Keratinocyte (primary cell): ENCODE measurements around the gene NUDT1. TPM values are rescaled to one million over a fixed set of nuclear protein-coding genes. Genes with fewer than 3 reads are reported as not detected.

Source experiments
- DNase-seq: peaks from one replicate; pipeline ENCODE4 v3.0.0-alpha.2; 2011; ENCODE audit warnings: low read depth, missing footprints, low spot score
- FAIRE-seq: peaks from 2 replicates; lab custom pipeline; 2011; peaks lifted over from hg19 to GRCh38; lab: Jason Lieb, UNC
- H2AFZ ChIP-seq: 2 replicates; pipeline ENCODE4 v1.6.0; 2012; ENCODE audit warnings: low read length, control low read depth, inconsistent platforms; ENCODE audit not compliant: control insufficient read depth
- H3K27ac ChIP-seq: 2 replicates; pipeline ENCODE4 v1.5.1; 2011; ENCODE audit warnings: low read length; ENCODE audit not compliant: control insufficient read depth, insufficient read depth
- H3K27me3 ChIP-seq: 3 replicates; pipeline ENCODE4 v1.6.0; 2011; ENCODE audit warnings: low read length; ENCODE audit not compliant: control insufficient read depth, insufficient read depth; ENCODE audit errors: extremely low read depth
- H3K36me3 ChIP-seq, 2 experiments: 2 replicates in 1 of 2; 3 replicates in 1 of 2; pipeline ENCODE4 v1.5.1; 2011; ENCODE audit warnings: low read length in 2 of 2, mild to moderate bottlenecking in 1 of 2; ENCODE audit not compliant: control insufficient read depth in 2 of 2, insufficient read depth in 2 of 2; ENCODE audit errors: extremely low read depth in 1 of 2
- H3K4me1 ChIP-seq: 3 replicates; pipeline ENCODE4 v1.5.1; 2011; ENCODE audit warnings: low read length; ENCODE audit not compliant: control insufficient read depth, insufficient read depth; ENCODE audit errors: extremely low read depth
- H3K4me2 ChIP-seq: 3 replicates; pipeline ENCODE4 v1.6.0; 2011; ENCODE audit warnings: low read depth, low read length; ENCODE audit not compliant: control insufficient read depth, insufficient read depth; ENCODE audit errors: extremely low read depth
- H3K4me3 ChIP-seq, 3 experiments: fragments of 200-600 bp in 1 of 3; sonication (generic) in 1 of 3; 2 replicates in 2 of 3; 3 replicates in 1 of 3; pipeline ENCODE4 v1.5.1; 2011 to 2016; ENCODE audit warnings: low read length in 3 of 3, mild to moderate bottlenecking in 3 of 3, control low read depth in 2 of 3, inconsistent platforms in 1 of 3, low read depth in 1 of 3, mixed read lengths in 1 of 3, mixed run types in 1 of 3, moderate library complexity in 1 of 3; ENCODE audit not compliant: control insufficient read depth in 2 of 3, insufficient read depth in 2 of 3; ENCODE audit errors: extremely low read depth in 1 of 3
- H3K79me2 ChIP-seq: 2 replicates; pipeline ENCODE4 v1.6.0; 2012; ENCODE audit warnings: low read length; ENCODE audit not compliant: control insufficient read depth, insufficient read depth
- H3K9ac ChIP-seq: 3 replicates; pipeline ENCODE4 v1.6.0; 2011; ENCODE audit warnings: low read length; ENCODE audit not compliant: control insufficient read depth, insufficient read depth; ENCODE audit errors: extremely low read depth
- H3K9me1 ChIP-seq: 3 replicates; pipeline ENCODE4 v1.6.0; 2011; ENCODE audit warnings: low read length; ENCODE audit not compliant: control insufficient read depth, insufficient read depth; ENCODE audit errors: extremely low read depth
- H3K9me3 ChIP-seq: 2 replicates; pipeline ENCODE4 v1.5.1; 2012; ENCODE audit warnings: low read depth, low read length; ENCODE audit not compliant: control insufficient read depth
- H4K20me1 ChIP-seq: 3 replicates; pipeline ENCODE4 v1.6.0; 2011; ENCODE audit warnings: low read length; ENCODE audit not compliant: control insufficient read depth, insufficient read depth; ENCODE audit errors: extremely low read depth
- CTCF ChIP-seq, 3 experiments: IDR thresholded peaks in 1 of 3; conservative IDR thresholded peaks in 1 of 3; optimal IDR thresholded peaks in 1 of 3; 2 replicates in 2 of 3; 3 replicates in 1 of 3; pipeline versions ENCODE3 to v1.5.1; 2011; ENCODE audit warnings: low read length in 3 of 3, mild to moderate bottlenecking in 3 of 3, moderate library complexity in 2 of 3, control low read depth in 1 of 3, inconsistent platforms in 1 of 3; ENCODE audit not compliant: insufficient read depth in 2 of 3; ENCODE audit errors: extremely low read depth in 1 of 3
- EZH2 ChIP-seq: IDR thresholded peaks from one replicate; pipeline ENCODE4 v1.6.1; 2012; ENCODE audit warnings: inconsistent platforms, mild to moderate bottlenecking, low read length, moderate library complexity
- dilution Hi-C: fragments of 300-500 bp; cut with MboI; formaldehyde crosslinking; loops from one replicate; pipeline ENCODE4 v1.7.0; 2020; ENCODE audit warnings: low sequenced_read_pairs; ENCODE audit not compliant: extremely low pct_ligation_motif_present
- polyA plus RNA-seq, 5 experiments: library from polyadenylated mRNA; depleted of rRNA in 3 of 5; stranded (reverse) in 3 of 5; stranded (forward) in 1 of 5; unstranded in 1 of 5; fragments of >200 nt; gene quantifications; 1 replicate in 1 of 5; 2 replicates in 3 of 5; 3 replicates in 1 of 5; pipeline versions ENCODE4 v1.2.1 to v1.2.3, GENCODE V29; 2011 to 2012; ENCODE audit warnings: missing spikeins in 2 of 5, low read depth in 1 of 5, low replicate concordance in 1 of 5

Gene NUDT1
- polyA plus RNA-seq, 1 donor (not counting 4 experiments of a cell fraction or from before 2014, with no cell fraction given) = 21.9 TPM

- dilution Hi-C loops = no loop called here
- Histone ChIP-seq H3K79me2 (no peaks in the 10 kb centered on the region), H3K36me3 (peaks cover 30 to 50% of the 10 kb centered on the region in 2 experiments), H3K4me2 (no peak overlapping the region), H2AFZ (no peak overlapping the region), H3K27ac (no peak overlapping the region), H3K9me1 (no peaks in the 10 kb centered on the region), H4K20me1 (peaks cover 2% of the 10 kb centered on the region), H3K9me3 (no peaks in the 10 kb centered on the region), H3K4me1 (no peaks in the 10 kb centered on the region), H3K4me3 (no peak overlapping the region), H3K27me3 (no peaks in the 10 kb centered on the region), H3K9ac (no peak overlapping the region)
- TF ChIP-seq CTCF (optimal IDR thresholded peaks at IDR 0.05 in 1 of 3, IDR thresholded peaks at IDR 0.05 in 1 of 3, conservative IDR thresholded peaks at IDR 0.05 in 1 of 3; ENCODE audit: extremely low read depth in 1 of 3, insufficient read depth in 2 of 3, low read length in 3 of 3) = no peak
- TF ChIP-seq EZH2 = no peak
- DNase-seq = no peak
- no peak for FAIRE-seq
Measured at GRCh38 chr7:2210551-2211258, 31.3 kb upstream of the NUDT1 start.

DNA sequence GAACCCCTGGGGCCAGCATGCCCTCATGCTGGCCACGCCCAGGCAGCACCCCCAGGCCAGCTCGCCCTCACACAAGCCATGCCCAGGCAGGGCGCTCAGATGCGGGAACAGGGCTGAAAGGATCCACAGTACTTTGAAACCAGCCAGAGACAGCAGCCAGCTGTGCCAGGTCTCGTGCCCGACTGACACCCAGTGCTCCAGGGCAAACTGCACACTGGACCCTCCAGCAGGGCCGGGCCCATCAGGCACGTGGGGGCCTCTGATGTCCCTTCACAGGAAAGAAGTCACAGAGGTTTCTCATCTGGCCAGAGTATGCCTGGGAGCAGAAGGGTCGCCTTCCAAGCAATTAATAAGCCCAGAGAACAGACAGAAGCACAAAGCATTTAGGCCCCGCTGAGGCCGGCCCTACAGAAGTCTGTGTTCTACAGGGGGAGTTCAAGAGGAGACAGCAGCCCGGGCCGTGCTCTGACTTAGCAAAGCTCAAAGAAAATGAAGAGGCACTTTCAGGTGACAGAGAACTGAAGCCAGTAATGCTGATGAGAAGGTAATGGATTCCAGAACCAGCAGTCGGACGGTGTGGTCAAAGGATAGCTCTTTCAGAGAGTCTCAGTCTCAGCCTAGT, 30.7 kb upstream of the NUDT1 start:
- Histone ChIP-seq H3K27ac (no peak overlapping the region), H2AFZ (no peak overlapping the region), H3K4me1 (no peaks in the 10 kb centered on the region), H4K20me1 (peaks cover 2% of the 10 kb centered on the region), H3K9ac (no peak overlapping the region), H3K27me3 (no peaks in the 10 kb centered on the region), H3K4me2 (no peak overlapping the region), H3K9me3 (no peaks in the 10 kb centered on the region), H3K4me3 (no peak overlapping the region), H3K79me2 (no peaks in the 10 kb centered on the region), H3K36me3 (peaks cover 33 to 51% of the 10 kb centered on the region in 2 experiments), H3K9me1 (no peaks in the 10 kb centered on the region)
- dilution Hi-C loops = no loop called here
- no peak for FAIRE-seq
- TF ChIP-seq CTCF (optimal IDR thresholded peaks at IDR 0.05 in 1 of 3, IDR thresholded peaks at IDR 0.05 in 1 of 3, conservative IDR thresholded peaks at IDR 0.05 in 1 of 3; ENCODE audit: extremely low read depth in 1 of 3, insufficient read depth in 2 of 3, low read length in 3 of 3) (no peak), EZH2 (no peak)
- no peak for DNase-seq
